Measurements from ENCODE around the gene BCL2L2.

DNA sequence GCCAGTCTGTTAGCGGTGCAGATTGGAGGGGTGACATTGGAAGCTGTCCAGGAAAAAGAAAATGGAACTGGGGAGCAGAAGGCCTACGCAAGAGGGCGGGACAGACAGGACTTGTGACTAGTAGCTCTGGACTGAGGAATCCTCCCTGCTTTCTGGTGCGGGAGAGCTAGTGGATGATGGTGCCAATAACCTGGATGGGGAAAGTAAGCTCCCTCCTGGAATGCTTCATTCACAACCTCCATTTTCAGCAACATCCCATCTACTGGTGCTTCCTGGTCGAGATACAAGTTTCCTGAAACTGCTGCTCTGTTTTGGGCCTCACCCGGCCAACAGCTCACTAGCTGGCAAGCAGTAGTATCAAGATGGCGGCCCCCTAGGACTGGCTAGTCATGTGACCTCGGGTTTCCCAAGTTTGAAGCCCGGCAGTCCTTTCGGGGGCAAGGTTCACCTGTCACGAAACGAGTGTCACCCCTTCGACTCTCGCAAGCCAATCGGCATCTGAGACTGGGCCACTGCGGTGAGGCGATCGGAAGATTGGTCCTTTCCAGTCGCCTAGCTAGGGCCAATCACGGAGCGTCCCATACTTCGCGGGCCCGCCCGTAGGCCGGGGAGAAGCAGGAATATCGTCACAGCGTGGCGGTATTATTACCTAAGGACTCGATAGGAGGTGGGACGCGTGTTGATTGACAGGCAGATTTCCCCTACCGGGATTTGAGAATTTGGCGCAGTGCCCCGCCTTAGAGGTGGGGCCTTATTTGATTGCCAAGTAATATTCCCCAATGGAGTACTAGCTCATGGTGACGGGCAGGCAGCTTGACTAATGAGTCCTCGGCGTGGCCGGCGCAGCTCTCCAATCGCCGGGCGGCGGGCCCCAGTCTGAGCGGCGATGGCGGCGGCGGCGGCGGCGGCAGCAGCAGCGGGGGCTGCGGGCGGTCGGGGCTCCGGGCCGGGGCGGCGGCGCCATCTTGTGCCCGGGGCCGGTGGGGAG is 14.2 kb downstream of the BCL2L2 start, which contains the start of gene PABPN1:
- no peak for TF ChIP-seq CTCF (IDR thresholded peaks at IDR 0.05)
- TF ChIP-seq POLR2A (IDR thresholded peaks at IDR 0.05): peak; percentile 55
- peak; percentile 50 to 82 (median 72) for TF ChIP-seq POLR2AphosphoS5 (IDR thresholded peaks at IDR 0.05)
- no peak for TF ChIP-seq EP300 (IDR thresholded peaks at IDR 0.05; ENCODE audit: low read depth)
